Dedifferentiated amniotic fluid mesenchymal stem cell (primary cell): ENCODE data around the gene MUC16.

Experiments
- DNase-seq: peaks from one replicate; pipeline ENCODE4 v3.0.0-alpha.2; 2016; ENCODE audit errors: extremely low spot score

MUC16 gene

DNA sequence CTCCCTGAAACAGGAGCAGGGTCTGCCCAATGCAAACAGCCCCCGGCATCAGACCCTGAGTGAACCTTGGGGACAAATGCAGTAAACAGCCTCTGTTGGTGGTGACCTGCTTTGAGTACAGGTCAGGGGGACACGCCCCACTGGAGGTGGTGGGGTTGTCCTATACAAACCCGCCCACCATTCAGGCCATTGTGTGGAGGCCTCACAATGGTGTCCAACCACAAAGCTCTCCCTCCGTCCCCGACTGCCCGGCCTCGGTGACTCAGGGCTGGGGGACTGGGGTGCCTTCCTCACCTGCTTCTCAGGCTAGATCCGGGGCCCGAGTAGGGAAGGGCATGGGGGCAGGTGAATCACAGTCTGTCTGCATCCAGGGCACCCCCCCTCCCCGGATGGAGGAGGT is 1.5 kb downstream of the MUC16 start:
- DNase-seq: no peak

DNA sequence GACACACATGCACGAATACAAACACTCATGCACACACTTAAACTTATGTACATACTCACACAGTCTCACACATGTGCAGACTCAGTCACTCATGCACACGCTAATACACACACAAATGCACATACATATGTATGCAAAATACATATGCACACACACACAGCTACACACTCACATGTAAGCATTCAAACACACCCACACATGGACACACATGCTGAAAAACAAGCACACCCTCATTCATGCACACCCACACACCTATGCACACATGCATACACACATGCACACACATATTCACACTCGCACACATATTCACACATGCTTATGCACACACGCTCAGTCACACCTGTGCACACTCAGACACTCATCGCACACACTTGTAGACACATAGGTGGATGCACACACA is 9.3 kb downstream of the MUC16 start:
- no peak for DNase-seq

DNA sequence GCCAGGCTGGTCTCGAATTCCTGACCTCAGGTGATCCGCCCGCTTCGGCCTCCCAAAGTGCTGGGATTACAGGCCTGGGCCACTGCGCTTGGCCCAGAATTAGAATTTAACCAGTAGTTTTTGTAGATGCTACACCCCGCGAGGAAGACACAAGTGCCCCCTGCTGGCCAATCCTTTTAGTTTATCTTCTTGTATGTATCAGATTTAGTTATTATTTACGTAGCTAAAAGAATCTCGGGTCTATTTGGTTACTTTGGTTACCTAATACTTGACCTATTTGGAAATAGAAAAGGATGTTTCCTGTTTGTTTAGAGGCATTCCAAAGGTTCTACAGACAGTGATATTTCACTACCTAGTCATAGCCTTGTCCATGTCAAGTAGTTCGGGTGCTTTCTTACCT is 22.0 kb downstream of the MUC16 start:
- no peak for DNase-seq

DNA sequence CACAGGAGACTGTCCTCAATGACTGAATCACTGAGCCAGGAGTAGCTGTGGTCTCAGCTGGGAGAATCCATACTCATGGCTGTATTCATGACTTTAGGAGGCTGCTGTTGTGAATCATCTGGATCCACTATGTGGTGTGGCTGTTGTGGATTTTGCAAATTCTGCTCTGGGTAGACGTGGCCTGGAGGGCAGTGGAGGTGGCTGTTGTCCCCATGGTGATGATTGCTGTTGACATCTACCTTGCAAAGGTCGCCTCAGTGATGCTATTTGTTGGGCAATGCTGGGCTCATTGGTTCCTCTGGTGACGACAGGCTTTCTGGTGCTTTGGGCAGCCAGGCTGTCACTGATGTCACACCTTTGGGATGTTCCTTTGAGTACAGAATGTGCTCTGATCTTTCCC is 23.9 kb downstream of the MUC16 start:
- DNase-seq: no peak

DNA sequence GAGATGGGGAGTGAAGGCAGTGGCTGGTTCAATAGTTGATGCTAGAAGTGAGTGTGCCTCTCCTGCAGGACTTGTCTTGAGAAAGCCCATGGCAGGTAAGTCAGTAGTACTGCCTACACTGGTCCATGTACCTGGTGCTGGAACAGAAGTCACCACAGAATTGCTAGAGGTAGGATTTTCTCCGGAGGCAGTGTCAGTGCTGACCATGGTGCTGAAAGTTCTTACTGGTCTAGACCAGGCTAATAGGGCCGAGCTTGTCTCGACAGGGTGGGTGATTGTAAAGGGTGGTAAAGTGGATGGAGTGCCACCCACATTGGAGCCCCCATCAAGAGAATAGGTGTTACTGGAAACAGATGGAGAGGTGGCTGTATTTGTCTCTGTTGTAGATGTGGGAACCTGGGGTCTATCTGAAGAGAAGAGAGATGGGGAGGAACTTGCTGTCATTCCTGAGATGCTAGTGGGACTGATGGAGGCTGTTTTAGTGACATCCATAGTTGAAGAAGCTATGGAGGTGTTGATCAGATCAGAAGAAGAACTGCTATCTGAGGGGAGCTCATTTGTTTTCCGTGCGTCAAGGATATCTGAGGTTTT is 36.6 kb downstream of the MUC16 start:
- DNase-seq: no peak

DNA sequence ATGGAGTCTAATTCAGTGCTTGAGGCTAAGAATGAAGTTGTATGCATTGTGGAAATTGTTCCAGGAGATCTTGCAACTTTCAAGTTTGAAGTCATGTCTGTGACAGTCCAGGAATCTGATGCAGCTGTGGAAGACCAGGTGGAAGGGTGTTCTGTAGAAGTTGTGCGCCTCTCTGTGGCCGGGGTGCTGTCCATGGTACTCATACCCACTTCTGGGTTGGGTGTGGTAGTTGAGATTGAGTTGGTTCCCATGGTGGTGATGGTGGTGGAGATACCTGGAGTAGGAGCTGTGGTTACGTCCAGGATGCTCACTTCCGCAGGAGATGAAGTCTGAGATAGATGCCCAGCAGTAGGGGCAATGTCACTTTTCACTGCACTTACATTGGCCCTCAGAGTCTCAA is 44.3 kb downstream of the MUC16 start:
- DNase-seq: no peak
